Measurements from ENCODE around the gene TOP2A. TPM values are rescaled to one million over a fixed set of nuclear protein-coding genes. Genes with fewer than 3 reads are reported as not detected.

The TOP2A gene
- total RNA-seq: 10.5 and 35.3 TPM in 2 replicates

- peak; percentile 100 for DNase-seq (ENCODE audit: low read depth in 2 of 2)
These were observed at the start of gene TOP2A for GRCh38 chr17:40417609-40418427. Gene TOP2A, minus strand, starts transcription at chr17:40417896. Its CDS starts 105 bp downstream, at chr17:40417791.

- DNase-seq (ENCODE audit: low read depth in 2 of 2): no peak
These were observed 49.7 kb upstream of the TOP2A start for GRCh38 chr17:40467281-40467867.

GRCh38 chr17:40466298-40466971, 48.7 kb upstream of the TOP2A start:
- DNase-seq (ENCODE audit: low read depth in 2 of 2): no peak

GRCh38 chr17:40464392-40464855, 46.7 kb upstream of the TOP2A start:
- no peak for DNase-seq (ENCODE audit: low read depth in 2 of 2)

GRCh38 chr17:40463122-40463550, 45.4 kb upstream of the TOP2A start:
- DNase-seq (ENCODE audit: low read depth in 2 of 2): no peak

GRCh38 chr17:40462343-40463121, 44.8 kb upstream of the TOP2A start:
- no peak for DNase-seq (ENCODE audit: low read depth in 2 of 2)

GRCh38 chr17:40461732-40462342, 44.1 kb upstream of the TOP2A start:
- no peak for DNase-seq (ENCODE audit: low read depth in 2 of 2)

GRCh38 chr17:40460968-40461731, 43.5 kb upstream of the TOP2A start:
- no peak for DNase-seq (ENCODE audit: low read depth in 2 of 2)

GRCh38 chr17:40460604-40460967, 42.9 kb upstream of the TOP2A start:
- no peak for DNase-seq (ENCODE audit: low read depth in 2 of 2)

- DNase-seq (ENCODE audit: low read depth in 2 of 2): no peak
These were observed 42.2 kb upstream of the TOP2A start for GRCh38 chr17:40459636-40460603.

- DNase-seq (ENCODE audit: low read depth in 2 of 2): no peak
These were observed 41.3 kb upstream of the TOP2A start for GRCh38 chr17:40458851-40459482.

- DNase-seq (ENCODE audit: low read depth in 2 of 2): peak in 1 of 2 donors; percentile 35
These were observed 40.5 kb upstream of the TOP2A start for GRCh38 chr17:40457964-40458791.

GRCh38 chr17:40457369-40457768, 39.7 kb upstream of the TOP2A start:
- no peak for DNase-seq (ENCODE audit: low read depth in 2 of 2)

- DNase-seq (ENCODE audit: low read depth in 2 of 2): no peak
These were observed 38.8 kb upstream of the TOP2A start for GRCh38 chr17:40456396-40456951.

GRCh38 chr17:40454613-40454995, 36.9 kb upstream of the TOP2A start:
- no peak for DNase-seq (ENCODE audit: low read depth in 2 of 2)

- DNase-seq (ENCODE audit: low read depth in 2 of 2): peak in 1 of 2 donors; percentile 26
These were observed 36.4 kb upstream of the TOP2A start for GRCh38 chr17:40453881-40454612.

GRCh38 chr17:40452921-40453378, 35.3 kb upstream of the TOP2A start:
- peak in 1 of 2 donors; percentile 30 for DNase-seq (ENCODE audit: low read depth in 2 of 2)

All from lung microvascular endothelial cell (primary cell).